MM.1S (cell line): ENCODE measurements around the gene FA2H.

ENCODE experiments used
- EZH2 ChIP-seq: fragments of 300-600 bp; sonication (generic); optimal IDR thresholded peaks from 2 replicates; pipeline ENCODE3; 2017; ENCODE audit warnings: low read depth, mild to moderate bottlenecking, antibody characterized with exemption, low read length, mixed read lengths
- EZH2phosphoT487 ChIP-seq: fragments of 300-600 bp; sonication (generic); IDR thresholded peaks from 2 replicates; pipeline ENCODE4 v1.6.1; 2018; ENCODE audit warnings: antibody characterized with exemption, low read length
- TF ChIP-seq, protein P1 (sequence below): fragments of 300-600 bp; sonication (generic); IDR thresholded peaks from 2 replicates; pipeline ENCODE4 v1.5.1; 2016; ENCODE audit warnings: antibody characterized with exemption, low read length, mixed read lengths

DNA sequence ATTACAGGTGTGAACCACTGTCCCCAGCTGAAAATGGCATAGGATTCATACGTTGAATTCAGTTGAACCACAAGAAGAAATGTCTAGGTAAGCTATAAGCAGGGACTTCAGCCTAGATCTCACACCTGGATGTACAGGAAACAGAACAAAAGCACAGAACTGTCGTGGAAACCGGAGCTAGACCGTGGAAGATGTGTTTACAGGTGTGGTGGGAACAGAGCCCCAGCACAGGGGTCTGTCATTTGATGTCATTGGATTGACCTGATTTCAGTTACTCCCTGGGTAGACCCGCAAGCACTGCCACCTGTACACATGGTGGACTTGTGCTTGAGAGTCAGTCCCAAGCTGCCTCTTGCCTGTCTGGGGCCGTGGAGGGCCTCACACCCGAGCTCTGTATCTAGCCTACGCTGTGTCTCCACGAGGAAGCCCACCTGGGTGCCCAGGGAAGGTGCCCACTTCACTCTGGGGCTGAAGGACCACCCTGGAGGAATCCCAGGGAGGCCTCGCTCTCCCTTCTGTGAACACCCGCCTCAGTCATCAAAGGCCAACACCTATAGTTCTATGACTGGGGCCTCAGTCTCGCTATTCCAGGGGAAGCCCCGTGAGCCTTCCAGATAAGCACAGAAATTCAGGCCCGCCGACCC, 41.8 kb downstream of the FA2H start:
- TF ChIP-seq, protein P1, sequence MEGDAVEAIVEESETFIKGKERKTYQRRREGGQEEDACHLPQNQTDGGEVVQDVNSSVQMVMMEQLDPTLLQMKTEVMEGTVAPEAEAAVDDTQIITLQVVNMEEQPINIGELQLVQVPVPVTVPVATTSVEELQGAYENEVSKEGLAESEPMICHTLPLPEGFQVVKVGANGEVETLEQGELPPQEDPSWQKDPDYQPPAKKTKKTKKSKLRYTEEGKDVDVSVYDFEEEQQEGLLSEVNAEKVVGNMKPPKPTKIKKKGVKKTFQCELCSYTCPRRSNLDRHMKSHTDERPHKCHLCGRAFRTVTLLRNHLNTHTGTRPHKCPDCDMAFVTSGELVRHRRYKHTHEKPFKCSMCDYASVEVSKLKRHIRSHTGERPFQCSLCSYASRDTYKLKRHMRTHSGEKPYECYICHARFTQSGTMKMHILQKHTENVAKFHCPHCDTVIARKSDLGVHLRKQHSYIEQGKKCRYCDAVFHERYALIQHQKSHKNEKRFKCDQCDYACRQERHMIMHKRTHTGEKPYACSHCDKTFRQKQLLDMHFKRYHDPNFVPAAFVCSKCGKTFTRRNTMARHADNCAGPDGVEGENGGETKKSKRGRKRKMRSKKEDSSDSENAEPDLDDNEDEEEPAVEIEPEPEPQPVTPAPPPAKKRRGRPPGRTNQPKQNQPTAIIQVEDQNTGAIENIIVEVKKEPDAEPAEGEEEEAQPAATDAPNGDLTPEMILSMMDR: no peak
- no peak for TF ChIP-seq EZH2
- no peak for TF ChIP-seq EZH2phosphoT487
